GM21423 (cell line): Measurements from ENCODE around the gene TUBA3E.
"Not testable (repeated sequence)": the region's sequence is repeated elsewhere in the genome, so short reads cannot be mapped to it uniquely, and the experiment has no call there.

Experiments used
- ATAC-seq: cut with Tn5 transposase; IDR thresholded peaks from one replicate; pipeline ENCODE4 v1.9.1; 2021; ENCODE audit warnings: mild to moderate bottlenecking, moderate library complexity; ENCODE audit not compliant: unreplicated experiment

TUBA3E gene

GRCh38 chr2:130150181-130151144 lies 47.8 kb downstream of the TUBA3E start:
- no peak for ATAC-seq

GRCh38 chr2:130148515-130148914 lies 49.7 kb downstream of the TUBA3E start:
- not testable (repeated sequence) for ATAC-seq

GRCh38 chr2:130145006-130145414 lies 53.2 kb downstream of the TUBA3E start, which contains the start of gene CCDC74B:
CCDC74B (minus strand) TSS chr2:130145112; CDS start chr2:130144996, 116 bp downstream.
- ATAC-seq: peak; percentile 95

DNA sequence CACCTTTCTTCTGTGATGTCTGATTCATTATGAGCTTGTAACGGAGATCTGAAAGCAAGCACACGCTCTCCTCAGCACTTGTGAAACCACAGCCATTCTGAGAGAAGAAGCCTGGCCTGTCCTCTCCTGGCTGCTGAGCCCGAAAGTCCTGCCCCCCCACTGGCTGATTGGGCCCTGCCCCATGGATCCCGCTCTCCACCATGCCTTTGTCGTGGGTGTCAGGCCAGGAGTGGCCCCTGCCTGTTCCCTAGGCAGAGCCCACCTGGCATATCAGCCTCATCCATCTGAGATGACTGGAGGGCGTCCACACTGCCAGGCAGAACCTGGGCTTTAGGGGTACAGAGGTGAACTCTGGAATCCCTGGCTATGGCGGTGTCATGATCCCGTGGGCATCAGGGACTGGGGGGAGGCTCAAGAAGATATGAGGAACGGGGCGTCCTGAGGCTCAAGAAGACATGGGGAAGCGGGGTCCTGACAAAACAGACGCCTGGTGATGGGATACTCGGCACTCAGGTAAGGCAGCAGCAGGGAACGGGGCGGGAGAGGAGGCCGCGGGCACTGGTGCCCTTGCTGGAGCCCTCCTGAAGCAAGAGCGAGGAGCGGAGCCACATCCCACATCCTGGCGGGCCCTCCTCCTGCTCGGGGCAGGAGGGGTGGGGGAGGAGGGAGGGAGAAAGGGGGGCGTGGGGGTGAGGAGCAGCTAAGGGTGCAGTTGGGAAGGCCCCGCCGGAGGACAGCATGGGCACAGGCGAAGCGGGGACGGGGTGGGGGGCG lies 54.8 kb downstream of the TUBA3E start:
- not testable (repeated sequence) for ATAC-seq

DNA sequence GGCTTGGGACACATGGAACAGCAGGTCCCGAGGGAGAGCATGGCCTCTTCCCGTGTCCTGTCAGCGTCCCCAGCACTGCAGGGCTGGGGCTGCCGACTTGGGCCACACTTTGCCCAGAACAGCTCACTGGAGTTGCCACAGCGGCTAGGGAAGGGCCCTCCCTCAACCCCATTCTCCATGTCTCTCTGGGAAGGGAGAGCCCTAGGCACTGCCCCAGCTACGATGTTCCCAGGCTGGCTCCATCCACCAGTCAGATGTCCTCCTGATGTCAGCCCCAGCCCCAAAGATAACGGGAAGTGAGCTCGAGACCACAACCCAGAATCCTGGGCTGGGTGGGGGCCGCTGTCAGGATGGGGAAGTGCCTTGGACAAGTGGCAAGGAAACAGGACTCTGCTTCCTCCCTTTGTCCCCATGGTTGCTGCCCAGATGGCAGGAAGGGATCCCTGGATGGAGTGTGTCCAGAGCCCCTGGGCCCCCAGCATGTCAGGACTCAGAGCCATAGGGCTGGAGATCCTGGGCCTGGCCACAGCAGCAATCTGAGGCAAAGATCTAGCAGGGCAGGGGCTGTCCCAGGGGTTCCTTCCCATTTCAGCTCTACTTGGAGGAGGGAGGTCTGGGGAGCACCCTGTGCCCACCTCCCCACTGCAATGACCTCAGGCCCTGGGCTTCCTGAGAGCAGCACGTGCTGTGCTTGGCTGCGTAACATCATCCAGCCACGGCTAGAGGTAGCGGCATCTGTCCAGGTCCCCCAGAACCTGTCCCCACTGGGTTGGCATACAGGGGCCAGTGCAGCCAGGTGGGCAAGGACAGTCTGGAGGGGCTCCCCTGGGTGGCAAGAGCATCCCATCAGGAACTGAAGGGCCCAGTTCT lies 55.6 kb downstream of the TUBA3E start:
- not testable (repeated sequence) for ATAC-seq
